AG04449 (cell line): ENCODE data around the gene MEGF8.

ENCODE experiments used
- CTCF ChIA-PET: fragments of 350-600 bp; formaldehyde crosslinking; extraction: SDS; loops from one replicate; lab custom pipeline; 2021; ENCODE audit warnings: antibody characterized with exemption; lab: Yijun Ruan, JAX
- POLR2A ChIA-PET: fragments of 400-600, 350-600 bp; formaldehyde crosslinking; extraction: SDS; loops from one replicate; lab custom pipeline; 2020; ENCODE audit warnings: antibody characterized with exemption, inconsistent platforms; lab: Yijun Ruan, JAX
- DNase-seq: peaks from one replicate; pipeline ENCODE4 v3.0.0-alpha.2; 2010; ENCODE audit warnings: low read depth, low spot score
- H3K4me3 ChIP-seq: 2 replicates; pipeline ENCODE4 v1.5.1; 2011; ENCODE audit warnings: low read depth, mild to moderate bottlenecking, control low read depth, low read length
- CTCF ChIP-seq: IDR thresholded peaks from one replicate; pipeline ENCODE4 v1.5.1; 2011; ENCODE audit warnings: mild to moderate bottlenecking, moderate library complexity, low read length, control low read depth, inconsistent platforms; ENCODE audit not compliant: insufficient read depth; ENCODE audit errors: missing control alignments

Gene MEGF8

DNA sequence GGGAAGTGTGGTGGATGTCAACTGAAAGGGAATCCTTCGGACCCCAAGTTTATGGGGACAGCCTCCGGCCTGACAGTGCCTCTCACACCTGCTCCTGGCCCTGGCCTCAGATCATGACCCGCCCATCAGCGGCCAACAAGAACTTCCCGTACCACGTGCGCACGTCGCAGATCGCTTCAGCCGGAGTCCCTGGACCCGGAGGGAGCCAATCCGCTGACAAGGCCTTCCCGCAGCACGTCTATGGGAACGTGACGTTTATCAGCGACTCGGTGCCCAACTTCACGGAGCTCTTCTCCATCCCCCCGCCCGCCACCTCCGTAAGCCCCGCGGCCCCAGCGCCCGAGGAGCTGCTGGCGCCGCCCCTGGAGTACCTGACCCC is 2.0 kb upstream of the MEGF8 start:
- no peak overlapping the region for H3K4me3 ChIP-seq
- ChIA-PET CTCF (interaction anchor here (0.8 to 4.4 kb wide), 8 partner anchors 10 to 215 kb away, joined by 3 to 53 read pairs (median 6); no protein-coding TSS in a partner anchor), POLR2A (no interaction called here)
- no peak for DNase-seq
- TF ChIP-seq CTCF = no peak

- POLR2A ChIA-PET = no interaction called here
- no peak overlapping the region for H3K4me3 ChIP-seq
These were observed 1.4 kb upstream of the MEGF8 start for GRCh38 chr19:42323852-42324654.

GRCh38 chr19:42324655-42325307 is 654 bp upstream of the MEGF8 start:
- ChIA-PET POLR2A (no interaction called here), CTCF (interaction anchor here (1.0 to 4.4 kb wide), 2 partner anchors 11 to 79 kb away, joined by 3 to 53 read pairs; no protein-coding TSS in a partner anchor)
- no peak for DNase-seq
- H3K4me3 ChIP-seq = peak overlapping the region; percentile 8; the same call in 1 of the 2 replicates
- no peak for TF ChIP-seq CTCF

More at GRCh38 chr19:42323852-42324654, 1.4 kb upstream of the MEGF8 start:
- DNase-seq = no peak
- CTCF ChIA-PET = interaction anchor here (0.8 to 4.4 kb wide), 7 partner anchors 10 to 215 kb away, joined by 3 to 53 read pairs (median 6); no protein-coding TSS in a partner anchor
- TF ChIP-seq CTCF = peak; percentile 3

GRCh38 chr19:42325896-42326771 is 699 bp downstream of the MEGF8 start:
- H3K4me3 ChIP-seq = peak overlapping the region; percentile 88
- DNase-seq = no peak
- POLR2A ChIA-PET = no interaction called here

GRCh38 chr19:42326969-42327368 is 1.5 kb downstream of the MEGF8 start:
- ChIA-PET POLR2A (no interaction called here), CTCF (interaction anchor here (0.7 to 2.0 kb wide), 4 partner anchors 31 to 194 kb away, joined by 3 to 10 read pairs (median 4); no protein-coding TSS in a partner anchor)
- DNase-seq = no peak
- H3K4me3 ChIP-seq = no peak overlapping the region
- no peak for TF ChIP-seq CTCF

More at GRCh38 chr19:42325896-42326771, 699 bp downstream of the MEGF8 start:
- CTCF ChIA-PET = interaction anchor here (2.0 kb wide), 1 partner anchor 81 kb away, joined by 10 read pairs; no protein-coding TSS in a partner anchor
- no peak for TF ChIP-seq CTCF
